Cardiac muscle cell (in vitro differentiated cells and primary cell): Measurements from ENCODE around the gene CEP20. TPM values are rescaled to one million over a fixed set of nuclear protein-coding genes. Genes with fewer than 3 reads are reported as not detected.

Experiments
- DNase-seq, 2 donors: peaks; one replicate each; pipeline versions ENCODE4 v3.0.0 to v3.0.0-alpha.2; 2010 to 2017; ENCODE audit warnings: low read depth in 1 of 2, low spot score in 1 of 2
- H3K27ac ChIP-seq: fragments of 200-600 bp; sonication (generic); 2 replicates; pipeline ENCODE4 v1.5.1; 2016
- H3K27me3 ChIP-seq: fragments of 200-600 bp; sonication (generic); 2 replicates; pipeline ENCODE4 v1.6.0; 2016; ENCODE audit warnings: control low read depth
- H3K36me3 ChIP-seq: fragments of 200-600 bp; sonication (generic); 2 replicates; pipeline ENCODE4 v1.5.1; 2016; ENCODE audit warnings: control low read depth
- H3K4me1 ChIP-seq: fragments of 200-600 bp; sonication (generic); 2 replicates; pipeline ENCODE4 v1.8.1; 2017; ENCODE audit warnings: low read depth, mild to moderate bottlenecking, mixed run types
- H3K4me3 ChIP-seq: fragments of 200-600 bp; sonication (generic); 2 replicates; pipeline ENCODE4 v1.5.1; 2016; ENCODE audit warnings: mild to moderate bottlenecking
- H3K9me3 ChIP-seq: fragments of 200-600 bp; sonication (generic); 2 replicates; pipeline ENCODE4 v1.5.1; 2017; ENCODE audit warnings: low read depth, mild to moderate bottlenecking, control low read depth
- CTCF ChIP-seq: IDR thresholded peaks from 2 replicates; pipeline ENCODE4 v1.5.1; 2012; ENCODE audit warnings: low read depth, mild to moderate bottlenecking, low read length
- polyA plus RNA-seq: library from polyadenylated mRNA; unstranded; fragments of >200 nt; fragmentation: Nextera tagmentation; extraction: Ambion mirVana; gene quantifications from 2 replicates; pipeline ENCODE4 v1.2.1, GENCODE V29; 2016
- total RNA-seq: library from RNA; depleted of rRNA; stranded (reverse); fragments of >200 nt; gene quantifications from 2 replicates; pipeline ENCODE4 v1.2.3, GENCODE V29; 2016

Gene CEP20
- total and polyA plus RNA-seq, 2 experiments from 2014 or later = 14.8 to 21.4 TPM

DNA sequence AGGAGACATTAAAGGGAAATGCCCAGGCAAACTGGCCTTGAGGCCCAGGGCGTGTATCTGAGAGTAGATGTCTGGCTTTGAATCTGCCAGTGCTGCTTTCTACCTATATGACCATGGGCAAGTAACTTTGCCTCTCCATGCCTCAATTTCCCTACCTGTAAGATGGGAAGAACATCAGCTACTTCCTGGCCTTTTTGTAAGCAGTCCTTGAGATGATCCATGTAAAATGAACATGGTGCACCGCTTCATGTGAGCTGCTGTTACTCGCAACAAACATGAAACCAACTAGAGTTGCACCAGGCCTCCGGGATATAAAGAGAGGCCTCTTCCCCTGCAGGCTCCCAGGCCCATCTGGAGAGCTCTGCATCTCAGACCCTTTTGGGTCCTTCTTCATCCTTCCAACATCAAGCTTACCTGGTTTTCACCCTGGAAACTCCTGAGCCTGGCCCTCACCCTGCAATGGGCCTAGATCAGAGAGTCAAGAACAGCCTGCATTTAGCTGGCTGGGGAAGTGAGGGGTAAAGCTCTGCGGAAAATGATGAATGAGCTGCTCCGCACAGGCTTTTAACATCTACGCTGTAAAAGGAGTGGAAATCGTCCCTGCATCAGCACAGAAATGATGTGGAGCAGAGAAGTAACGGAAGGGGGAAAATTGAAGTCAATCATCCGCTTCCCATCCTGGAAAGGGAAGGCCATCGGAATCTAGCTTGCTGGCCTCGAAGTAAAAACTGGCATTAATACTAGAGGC, 29.3 kb downstream of the CEP20 start:
- no peak overlapping the region for H3K27ac ChIP-seq
- TF ChIP-seq CTCF = no peak
- no peaks in the 10 kb centered on the region for H3K4me1 ChIP-seq
- no peaks in the 10 kb centered on the region for H3K36me3 ChIP-seq
- H3K27me3 ChIP-seq = peaks cover 87% of the 10 kb centered on the region
- H3K4me3 ChIP-seq = no peak overlapping the region
- H3K9me3 ChIP-seq = no peaks in the 10 kb centered on the region
- no peak for DNase-seq

DNA sequence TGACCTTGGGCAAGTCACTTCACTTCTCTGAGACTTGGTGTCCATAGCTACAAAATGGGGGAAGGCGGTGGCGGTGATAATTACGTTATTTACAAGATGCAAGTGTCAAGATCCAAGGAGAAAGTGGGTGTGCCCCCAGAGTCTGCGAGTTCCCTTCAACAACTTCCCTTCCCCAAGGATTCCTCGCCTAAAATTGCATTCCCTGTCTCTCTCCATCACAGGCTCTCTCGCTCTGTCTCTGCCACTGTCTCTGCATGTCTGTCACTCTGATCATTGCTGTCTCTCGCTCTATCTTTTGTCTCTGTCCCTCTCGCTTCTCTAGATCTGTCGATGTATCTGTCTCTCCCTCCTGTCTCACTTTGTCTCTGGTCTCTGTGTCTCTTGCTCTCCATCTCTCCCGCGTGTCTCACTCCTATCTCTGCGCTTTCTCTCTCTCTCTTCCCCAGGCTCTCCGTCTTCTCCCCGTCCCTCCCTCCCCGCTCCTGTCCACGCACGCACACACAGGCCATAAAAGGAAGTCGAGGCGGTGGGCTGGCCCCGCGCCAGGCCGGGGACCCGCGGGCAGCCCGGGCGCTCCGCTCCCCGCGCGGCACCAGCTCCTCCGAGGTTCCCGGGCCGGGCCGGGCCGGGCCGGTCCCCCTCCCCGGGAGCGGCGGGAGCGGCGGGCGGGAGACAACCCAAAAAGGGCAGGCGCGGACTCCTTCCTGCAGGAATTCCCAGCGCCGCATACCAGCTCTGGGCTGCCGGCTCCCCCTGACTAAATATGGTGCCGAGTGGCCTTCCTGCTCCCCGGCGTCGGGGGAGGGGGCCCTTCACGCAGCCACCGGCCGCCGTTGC, 30.5 kb downstream of the CEP20 start:
- peak; percentile 54 to 85 for DNase-seq
- Histone ChIP-seq H3K9me3 (no peaks in the 10 kb centered on the region), H3K4me3 (peak overlapping the region; percentile 28), H3K36me3 (no peaks in the 10 kb centered on the region), H3K27me3 (peaks cover 87% of the 10 kb centered on the region), H3K27ac (peak overlapping the region; percentile 21), H3K4me1 (no peaks in the 10 kb centered on the region)
- no peak for TF ChIP-seq CTCF

DNA sequence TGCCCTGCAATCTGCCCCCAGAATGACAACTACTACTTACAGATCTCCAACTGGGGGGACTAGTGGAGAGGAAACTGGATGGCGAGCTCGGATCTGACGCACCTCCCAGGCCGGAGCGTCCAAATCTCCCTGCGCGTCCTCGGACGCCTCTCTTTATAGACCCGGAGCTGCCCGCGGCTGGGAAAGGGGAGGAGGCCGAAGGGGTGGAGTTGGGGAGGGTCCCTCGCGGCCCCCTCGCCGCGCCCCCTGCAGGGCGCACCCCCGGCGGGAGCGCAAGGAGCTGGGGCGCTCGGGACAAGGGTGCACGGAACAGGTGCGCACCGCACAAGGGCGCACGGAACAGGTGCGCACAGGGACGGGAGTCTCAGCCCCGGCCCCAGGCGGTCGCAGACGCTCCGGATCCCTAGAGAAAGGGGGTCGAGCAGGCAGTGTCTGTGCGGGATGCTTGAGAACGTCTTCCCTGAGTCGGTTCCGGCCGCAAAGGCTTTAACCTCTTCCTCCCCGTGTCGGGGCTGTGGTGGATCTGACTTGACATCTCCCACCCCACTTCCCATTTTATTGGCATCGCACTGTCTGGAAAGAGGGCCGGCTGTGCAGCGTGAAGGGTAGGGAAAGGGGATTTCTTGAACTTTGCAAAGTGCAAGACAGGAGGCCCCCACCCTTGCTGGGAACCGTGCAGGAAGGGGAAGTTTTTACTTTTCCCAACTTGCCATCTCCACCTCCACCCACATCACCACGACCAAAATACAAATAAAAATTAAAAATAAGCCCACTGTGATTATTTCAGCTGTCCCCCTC, 31.3 kb downstream of the CEP20 start, which contains the start of gene MYH11:
MYH11 (minus strand) TSS at position 128 of the 798 bp plus-strand sequence. CDS start 18,776 bp downstream, outside the sequence.
- TF ChIP-seq CTCF = no peak
- Histone ChIP-seq H3K36me3 (no peaks in the 10 kb centered on the region), H3K4me3 (peak within 1 kb of the TSS; percentile 28), H3K27me3 (peaks cover 83% of the 10 kb centered on the region), H3K4me1 (no peaks in the 10 kb centered on the region), H3K27ac (no peak within 1 kb of the TSS), H3K9me3 (no peaks in the 10 kb centered on the region)
- DNase-seq = peak in 1 of 2 donors; percentile 48

DNA sequence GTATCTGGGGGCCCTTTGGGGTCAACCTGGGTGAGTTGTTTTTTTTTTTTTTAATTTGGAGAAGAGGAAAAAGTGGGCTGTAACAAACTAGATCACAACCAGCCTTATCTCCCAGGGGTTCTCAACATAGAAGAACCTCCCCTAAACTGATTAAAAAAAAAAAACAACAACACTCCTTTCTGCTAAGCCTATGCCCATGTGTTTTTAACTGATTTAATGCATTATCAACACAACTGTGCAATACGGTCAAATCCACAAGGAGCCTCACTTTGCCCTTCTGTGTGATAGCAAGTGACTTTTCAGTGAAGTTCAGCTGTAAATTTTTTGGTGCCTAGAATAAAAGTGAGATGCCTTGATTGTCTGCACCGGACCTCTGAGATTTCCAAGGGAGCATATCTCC, 32.2 kb downstream of the CEP20 start:
- no peak for TF ChIP-seq CTCF
- Histone ChIP-seq H3K27ac (no peak overlapping the region), H3K4me3 (no peak overlapping the region), H3K4me1 (no peaks in the 10 kb centered on the region), H3K27me3 (peaks cover 85% of the 10 kb centered on the region), H3K9me3 (no peaks in the 10 kb centered on the region), H3K36me3 (no peaks in the 10 kb centered on the region)
- DNase-seq = no peak

DNA sequence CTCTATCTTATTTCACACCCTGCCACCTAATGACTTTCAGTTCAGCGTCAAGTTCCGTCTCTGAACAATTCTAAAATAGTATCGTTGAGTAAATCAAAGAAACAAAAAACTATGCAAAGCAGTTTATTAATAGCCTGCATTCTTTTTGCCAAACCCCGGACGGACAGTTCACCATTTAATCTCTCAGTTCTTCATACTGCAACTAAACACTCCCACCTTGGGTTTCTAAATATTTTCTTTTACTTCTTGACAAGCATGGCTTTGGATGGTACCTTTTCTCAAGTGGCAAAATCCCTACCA, 32.7 kb downstream of the CEP20 start:
- Histone ChIP-seq H3K9me3 (no peaks in the 10 kb centered on the region), H3K27ac (no peak overlapping the region), H3K36me3 (no peaks in the 10 kb centered on the region), H3K27me3 (peaks cover 85% of the 10 kb centered on the region), H3K4me3 (no peak overlapping the region), H3K4me1 (no peaks in the 10 kb centered on the region)
- DNase-seq = no peak
- no peak for TF ChIP-seq CTCF
